Neural cell (in vitro differentiated cells): Measurements from ENCODE around the gene FOXP2. TPM values are rescaled to one million over a fixed set of nuclear protein-coding genes. Genes with fewer than 3 reads are reported as not detected.

Experiments
- H2AFZ ChIP-seq: fragments of 200-600, 300-800 bp; sonication (generic), shearing (Covaris generic); 2 replicates; pipeline ENCODE4 v1.6.0; 2014; ENCODE audit warnings: low read depth, mild to moderate bottlenecking, antibody characterized with exemption, low read length, moderate library complexity
- H3F3A ChIP-seq: fragments of 200-600 bp; shearing (Covaris generic); 2 replicates; pipeline ENCODE4 v1.6.1; 2016; ENCODE audit warnings: mild to moderate bottlenecking, moderate library complexity, mixed read lengths, antibody characterized with exemption, low read length; ENCODE audit not compliant: insufficient read depth, poor library complexity, severe bottlenecking
- H3K27ac ChIP-seq: fragments of 200-600, 300-800 bp; sonication (generic), shearing (Covaris generic); 2 replicates; pipeline ENCODE4 v1.5.1; 2014; ENCODE audit warnings: mild to moderate bottlenecking, low read length, moderate library complexity
- H3K27me3 ChIP-seq: fragments of 300-800, 200-600 bp; sonication (generic), shearing (Covaris generic); 2 replicates; pipeline ENCODE4 v1.6.0; 2014; ENCODE audit warnings: mild to moderate bottlenecking, low read depth, low read length, moderate library complexity; ENCODE audit not compliant: insufficient read depth
- H3K36me3 ChIP-seq: fragments of 300-800, 200-600 bp; sonication (generic), shearing (Covaris generic); 2 replicates; pipeline ENCODE4 v1.5.1; 2014; ENCODE audit warnings: mild to moderate bottlenecking, antibody characterized with exemption, low read length, moderate library complexity; ENCODE audit not compliant: insufficient read depth
- H3K4me2 ChIP-seq: fragments of 300-800, 200-600 bp; sonication (generic), shearing (Covaris generic); 2 replicates; pipeline ENCODE4 v1.6.0; 2014; ENCODE audit warnings: mild to moderate bottlenecking, low read length
- H3K4me3 ChIP-seq: fragments of 300-800, 200-600 bp; sonication (generic), shearing (Covaris generic); 2 replicates; pipeline ENCODE4 v1.5.1; 2014; ENCODE audit warnings: mild to moderate bottlenecking, low read length, moderate library complexity
- H3K79me2 ChIP-seq: fragments of 200-600 bp; shearing (Covaris generic); replicated peaks from 2 replicates; pipeline ENCODE4 v1.6.0; 2014; ENCODE audit warnings: mild to moderate bottlenecking, low read length, moderate library complexity; ENCODE audit not compliant: insufficient read depth
- H3K9ac ChIP-seq: fragments of 300-800, 200-600 bp; sonication (generic), shearing (Covaris generic); 2 replicates; pipeline ENCODE4 v1.6.1; 2016; ENCODE audit warnings: mild to moderate bottlenecking, low read length, mixed read lengths
- H3K9me2 ChIP-seq: fragments of 200-600 bp; shearing (Covaris generic); 2 replicates; pipeline ENCODE4 v1.6.1; 2016; ENCODE audit warnings: mild to moderate bottlenecking, low read length, mixed read lengths; ENCODE audit not compliant: insufficient read depth
- H3K9me3 ChIP-seq: fragments of 200-600, 300-800 bp; sonication (generic), shearing (Covaris generic); 2 replicates; pipeline ENCODE4 v1.6.1; 2016; ENCODE audit warnings: mild to moderate bottlenecking, mixed run types, low read length, moderate library complexity, mixed read lengths
- H4K20me1 ChIP-seq: fragments of 200-600 bp; shearing (Covaris generic); 2 replicates; pipeline ENCODE4 v1.6.1; 2016; ENCODE audit warnings: mild to moderate bottlenecking, mixed run types; ENCODE audit not compliant: insufficient read depth
- EP300 ChIP-seq: fragments of 450-650 bp; conservative IDR thresholded peaks from 2 replicates; pipeline ENCODE4 v1.6.1; 2014; ENCODE audit warnings: antibody characterized with exemption, mild to moderate bottlenecking, moderate library complexity; ENCODE audit not compliant: poor library complexity, severe bottlenecking
- EZH2 ChIP-seq: fragments of 200-600, 300-800 bp; shearing (Covaris generic), sonication (generic); IDR thresholded peaks from 2 replicates; pipeline ENCODE4 v1.6.1; 2014; ENCODE audit warnings: antibody characterized with exemption, low read length, borderline replicate concordance, mild to moderate bottlenecking; ENCODE audit not compliant: insufficient read depth, poor library complexity, severe bottlenecking
- MXI1 ChIP-seq: fragments of 450-650 bp; conservative IDR thresholded peaks from 2 replicates; pipeline ENCODE4 v1.6.1; 2014; ENCODE audit warnings: antibody characterized with exemption, mild to moderate bottlenecking; ENCODE audit not compliant: poor library complexity, severe bottlenecking
- POLR2AphosphoS5 ChIP-seq: IDR thresholded peaks from 2 replicates; pipeline ENCODE4 v1.6.1; 2012
- RAD21 ChIP-seq: fragments of 450-650 bp; conservative IDR thresholded peaks from 2 replicates; pipeline ENCODE4 v1.6.1; 2014; ENCODE audit warnings: antibody characterized with exemption, mild to moderate bottlenecking, moderate library complexity
- SMC3 ChIP-seq: fragments of 450-650 bp; conservative IDR thresholded peaks from 2 replicates; pipeline ENCODE4 v1.6.1; 2014; ENCODE audit warnings: antibody characterized with exemption, mild to moderate bottlenecking, moderate library complexity; ENCODE audit not compliant: poor library complexity
- TAF1 ChIP-seq: IDR thresholded peaks from 2 replicates; pipeline ENCODE4 v1.6.1; 2012; ENCODE audit warnings: low read depth
- polyA plus RNA-seq: library from polyadenylated mRNA; depleted of rRNA; stranded (reverse); fragments of >200 nt; gene quantifications from 2 replicates; pipeline ENCODE4 v1.2.3, GENCODE V29; 2014
- TF ChIP-seq, protein P1 (sequence below): IDR thresholded peaks from 2 replicates; pipeline ENCODE4 v1.6.1; 2012; ENCODE audit warnings: borderline replicate concordance
- TF ChIP-seq, protein P2 (sequence below): fragments of 450-650 bp; IDR thresholded peaks from 2 replicates; pipeline ENCODE4 v1.5.1; 2014; ENCODE audit warnings: antibody characterized with exemption, mild to moderate bottlenecking, moderate library complexity; ENCODE audit not compliant: poor library complexity, severe bottlenecking

FOXP2 gene
- polyA plus RNA-seq, 1 donor from 2014 or later, result 51.3 TPM

DNA sequence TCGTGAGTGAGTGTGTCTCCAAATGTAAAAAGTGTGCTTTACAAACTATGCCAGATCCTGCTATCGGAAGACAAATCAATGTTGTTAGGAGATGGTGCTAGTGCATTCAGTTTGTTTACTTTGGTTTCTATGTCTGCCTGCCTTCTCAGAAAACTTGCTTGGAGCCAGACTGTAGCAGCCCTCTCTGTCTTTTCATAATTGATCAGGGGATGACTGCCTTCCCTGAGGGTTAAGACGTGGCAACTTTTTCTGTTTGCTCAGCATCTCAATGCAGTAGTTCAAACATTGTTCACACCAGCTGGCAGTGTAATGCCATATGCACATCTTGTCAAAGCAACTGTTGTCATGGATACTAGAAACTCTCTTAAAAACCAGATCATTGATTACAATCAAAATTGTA lies 118.5 kb downstream of the FOXP2 start:
- Histone ChIP-seq H3K4me2 (no peak overlapping the region), H3F3A (no peaks in the 10 kb centered on the region), H2AFZ (no peak overlapping the region), H3K27me3 (no peaks in the 10 kb centered on the region), H3K4me3 (no peak overlapping the region), H3K9ac (no peak overlapping the region), H4K20me1 (no peaks in the 10 kb centered on the region), H3K9me3 (no peaks in the 10 kb centered on the region), H3K36me3 (no peaks in the 10 kb centered on the region), H3K27ac (no peak overlapping the region), H3K79me2 (no peaks in the 10 kb centered on the region), H3K9me2 (no peaks in the 10 kb centered on the region)
- TF ChIP-seq EP300 (no peak), EZH2 (no peak), RAD21 (peak; percentile 9), SMC3 (no peak), MXI1 (no peak), POLR2AphosphoS5 (peak; percentile 35), TAF1 (no peak)
- TF ChIP-seq, protein P1, sequence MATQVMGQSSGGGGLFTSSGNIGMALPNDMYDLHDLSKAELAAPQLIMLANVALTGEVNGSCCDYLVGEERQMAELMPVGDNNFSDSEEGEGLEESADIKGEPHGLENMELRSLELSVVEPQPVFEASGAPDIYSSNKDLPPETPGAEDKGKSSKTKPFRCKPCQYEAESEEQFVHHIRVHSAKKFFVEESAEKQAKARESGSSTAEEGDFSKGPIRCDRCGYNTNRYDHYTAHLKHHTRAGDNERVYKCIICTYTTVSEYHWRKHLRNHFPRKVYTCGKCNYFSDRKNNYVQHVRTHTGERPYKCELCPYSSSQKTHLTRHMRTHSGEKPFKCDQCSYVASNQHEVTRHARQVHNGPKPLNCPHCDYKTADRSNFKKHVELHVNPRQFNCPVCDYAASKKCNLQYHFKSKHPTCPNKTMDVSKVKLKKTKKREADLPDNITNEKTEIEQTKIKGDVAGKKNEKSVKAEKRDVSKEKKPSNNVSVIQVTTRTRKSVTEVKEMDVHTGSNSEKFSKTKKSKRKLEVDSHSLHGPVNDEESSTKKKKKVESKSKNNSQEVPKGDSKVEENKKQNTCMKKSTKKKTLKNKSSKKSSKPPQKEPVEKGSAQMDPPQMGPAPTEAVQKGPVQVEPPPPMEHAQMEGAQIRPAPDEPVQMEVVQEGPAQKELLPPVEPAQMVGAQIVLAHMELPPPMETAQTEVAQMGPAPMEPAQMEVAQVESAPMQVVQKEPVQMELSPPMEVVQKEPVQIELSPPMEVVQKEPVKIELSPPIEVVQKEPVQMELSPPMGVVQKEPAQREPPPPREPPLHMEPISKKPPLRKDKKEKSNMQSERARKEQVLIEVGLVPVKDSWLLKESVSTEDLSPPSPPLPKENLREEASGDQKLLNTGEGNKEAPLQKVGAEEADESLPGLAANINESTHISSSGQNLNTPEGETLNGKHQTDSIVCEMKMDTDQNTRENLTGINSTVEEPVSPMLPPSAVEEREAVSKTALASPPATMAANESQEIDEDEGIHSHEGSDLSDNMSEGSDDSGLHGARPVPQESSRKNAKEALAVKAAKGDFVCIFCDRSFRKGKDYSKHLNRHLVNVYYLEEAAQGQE, result no peak
- TF ChIP-seq, protein P2, sequence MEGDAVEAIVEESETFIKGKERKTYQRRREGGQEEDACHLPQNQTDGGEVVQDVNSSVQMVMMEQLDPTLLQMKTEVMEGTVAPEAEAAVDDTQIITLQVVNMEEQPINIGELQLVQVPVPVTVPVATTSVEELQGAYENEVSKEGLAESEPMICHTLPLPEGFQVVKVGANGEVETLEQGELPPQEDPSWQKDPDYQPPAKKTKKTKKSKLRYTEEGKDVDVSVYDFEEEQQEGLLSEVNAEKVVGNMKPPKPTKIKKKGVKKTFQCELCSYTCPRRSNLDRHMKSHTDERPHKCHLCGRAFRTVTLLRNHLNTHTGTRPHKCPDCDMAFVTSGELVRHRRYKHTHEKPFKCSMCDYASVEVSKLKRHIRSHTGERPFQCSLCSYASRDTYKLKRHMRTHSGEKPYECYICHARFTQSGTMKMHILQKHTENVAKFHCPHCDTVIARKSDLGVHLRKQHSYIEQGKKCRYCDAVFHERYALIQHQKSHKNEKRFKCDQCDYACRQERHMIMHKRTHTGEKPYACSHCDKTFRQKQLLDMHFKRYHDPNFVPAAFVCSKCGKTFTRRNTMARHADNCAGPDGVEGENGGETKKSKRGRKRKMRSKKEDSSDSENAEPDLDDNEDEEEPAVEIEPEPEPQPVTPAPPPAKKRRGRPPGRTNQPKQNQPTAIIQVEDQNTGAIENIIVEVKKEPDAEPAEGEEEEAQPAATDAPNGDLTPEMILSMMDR, result no peak

DNA sequence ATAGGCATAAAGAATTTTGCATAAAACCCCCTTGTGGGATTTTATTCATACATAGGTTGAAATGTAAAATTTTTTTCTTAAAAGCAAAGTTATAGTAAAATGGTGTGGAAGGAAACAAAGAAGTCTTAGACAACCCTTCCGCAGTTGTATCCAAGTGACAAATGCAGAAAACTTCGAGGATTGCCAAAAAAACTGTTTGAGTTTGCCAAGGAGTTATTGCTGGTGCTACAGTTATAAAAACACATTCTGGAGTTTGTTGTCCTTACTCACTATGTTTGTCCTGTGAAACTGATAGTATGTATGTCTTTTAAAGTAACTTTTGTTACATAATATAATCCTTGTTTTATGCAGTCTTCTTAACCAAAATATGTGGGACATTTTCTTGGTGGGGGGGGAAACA lies 120.3 kb downstream of the FOXP2 start:
- no peak overlapping the region for H3K4me3 ChIP-seq
- no peaks in the 10 kb centered on the region for H3K9me3 ChIP-seq
- no peaks in the 10 kb centered on the region for H3K27me3 ChIP-seq
- no peaks in the 10 kb centered on the region for H3K9me2 ChIP-seq
- H2AFZ ChIP-seq, result no peak overlapping the region
- no peaks in the 10 kb centered on the region for H3F3A ChIP-seq
- no peaks in the 10 kb centered on the region for H3K36me3 ChIP-seq
- TF ChIP-seq RAD21, result no peak
- no peak for TF ChIP-seq EP300
- TF ChIP-seq, protein P1, result no peak
- TF ChIP-seq, protein P2, result no peak
- no peak for TF ChIP-seq SMC3
- TF ChIP-seq TAF1, result no peak
- no peak for TF ChIP-seq POLR2AphosphoS5
- no peak for TF ChIP-seq EZH2
- no peak for TF ChIP-seq MXI1
- H3K79me2 ChIP-seq, result no peaks in the 10 kb centered on the region
- H3K9ac ChIP-seq, result no peak overlapping the region
- no peaks in the 10 kb centered on the region for H4K20me1 ChIP-seq
- H3K4me2 ChIP-seq, result no peak overlapping the region
- H3K27ac ChIP-seq, result no peak overlapping the region
